DMS153 (cell line): ENCODE measurements around the gene CALML4.
"Not testable (repeated sequence)": the region's sequence is repeated elsewhere in the genome, so short reads cannot be mapped to it uniquely, and the experiment has no call there.

Experiments
- DNase-seq: peaks from one replicate; lab custom pipeline; 2025; lab: John Stamatoyannopoulos, UW

The CALML4 gene

GRCh38 chr15:68224546-68225250 lies 19.6 kb upstream of the CALML4 start:
- DNase-seq: no peak

GRCh38 chr15:68224108-68224507 lies 19.0 kb upstream of the CALML4 start:
- no peak for DNase-seq

- DNase-seq: no peak
Observed at GRCh38 chr15:68223171-68223570, 18.0 kb upstream of the CALML4 start.

GRCh38 chr15:68222432-68222743 lies 17.3 kb upstream of the CALML4 start:
- not testable (repeated sequence) for DNase-seq

GRCh38 chr15:68221530-68222431 lies 16.6 kb upstream of the CALML4 start:
- DNase-seq: not testable (repeated sequence)

GRCh38 chr15:68220967-68221366 lies 15.8 kb upstream of the CALML4 start:
- no peak for DNase-seq

GRCh38 chr15:68220489-68220888 lies 15.4 kb upstream of the CALML4 start:
- no peak for DNase-seq

GRCh38 chr15:68218847-68219798 lies 14.0 kb upstream of the CALML4 start:
- DNase-seq: no peak

- DNase-seq: no peak
Observed at GRCh38 chr15:68218331-68218730, 13.2 kb upstream of the CALML4 start.

- no peak for DNase-seq
Observed at GRCh38 chr15:68217341-68217740, 12.2 kb upstream of the CALML4 start.

GRCh38 chr15:68214838-68215254 lies 9.7 kb upstream of the CALML4 start:
- DNase-seq: no peak

- no peak for DNase-seq
Observed at GRCh38 chr15:68213991-68214837, 9.1 kb upstream of the CALML4 start.

GRCh38 chr15:68213491-68213845 lies 8.3 kb upstream of the CALML4 start:
- DNase-seq: not testable (repeated sequence)

- no peak for DNase-seq
Observed at GRCh38 chr15:68211656-68212320, 6.7 kb upstream of the CALML4 start.

GRCh38 chr15:68210821-68211655 lies 5.9 kb upstream of the CALML4 start:
- DNase-seq: no peak

- DNase-seq: no peak
Observed at GRCh38 chr15:68210409-68210756, 5.3 kb upstream of the CALML4 start.

- no peak for DNase-seq
Observed at GRCh38 chr15:68209735-68210408, 4.7 kb upstream of the CALML4 start.

GRCh38 chr15:68209272-68209671 lies 4.1 kb upstream of the CALML4 start:
- DNase-seq: no peak

GRCh38 chr15:68208636-68209240 lies 3.6 kb upstream of the CALML4 start:
- no peak for DNase-seq
